Measurements from ENCODE around the gene FYN. TPM values are rescaled to one million over a fixed set of nuclear protein-coding genes. Genes with fewer than 3 reads are reported as not detected.
A peak's percentile ranks its signal among the peaks of the same experiment; 100 is the strongest.

FYN gene
- total RNA-seq, 1 donor from 2014 or later: 525 TPM

GRCh38 chr6:111832833-111833418, 40.3 kb downstream of the FYN start:
- Mint-ChIP-seq H3K27me3 (ENCODE audit: unreplicated experiment) (peaks cover 7% of the 10 kb centered on the region), H3K4me1 (ENCODE audit: low read depth, unreplicated experiment) (peaks cover 49% of the 10 kb centered on the region), H3K9me3 (ENCODE audit: unreplicated experiment) (peaks cover 3% of the 10 kb centered on the region), H3K27ac (ENCODE audit: unreplicated experiment) (no peak overlapping the region), H3K4me3 (ENCODE audit: unreplicated experiment) (no peak overlapping the region), H3K36me3 (ENCODE audit: unreplicated experiment) (no peaks in the 10 kb centered on the region)
- TF ChIP-seq CTCF (IDR thresholded peaks at IDR 0.05; ENCODE audit: partially characterized antibody, unreplicated experiment): no peak
- no peak for DNase-seq

- Mint-ChIP-seq H3K9me3 (ENCODE audit: unreplicated experiment) (peaks cover 3% of the 10 kb centered on the region), H3K27me3 (ENCODE audit: unreplicated experiment) (peaks cover 9% of the 10 kb centered on the region), H3K4me3 (ENCODE audit: unreplicated experiment) (no peak overlapping the region), H3K27ac (ENCODE audit: unreplicated experiment) (no peak overlapping the region), H3K36me3 (ENCODE audit: unreplicated experiment) (no peaks in the 10 kb centered on the region), H3K4me1 (ENCODE audit: low read depth, unreplicated experiment) (peaks cover 51% of the 10 kb centered on the region)
- no peak for TF ChIP-seq CTCF (IDR thresholded peaks at IDR 0.05; ENCODE audit: partially characterized antibody, unreplicated experiment)
- DNase-seq: no peak
Measured at GRCh38 chr6:111831408-111831807, 41.8 kb downstream of the FYN start.

GRCh38 chr6:111829998-111830397, 43.3 kb downstream of the FYN start:
- Mint-ChIP-seq H3K27me3 (ENCODE audit: unreplicated experiment) (peaks cover 6% of the 10 kb centered on the region), H3K4me3 (ENCODE audit: unreplicated experiment) (peak overlapping the region; percentile 10), H3K4me1 (ENCODE audit: low read depth, unreplicated experiment) (peaks cover 57% of the 10 kb centered on the region), H3K36me3 (ENCODE audit: unreplicated experiment) (no peaks in the 10 kb centered on the region), H3K27ac (ENCODE audit: unreplicated experiment) (no peak overlapping the region), H3K9me3 (ENCODE audit: unreplicated experiment) (peaks cover 2% of the 10 kb centered on the region)
- no peak for TF ChIP-seq CTCF (IDR thresholded peaks at IDR 0.05; ENCODE audit: partially characterized antibody, unreplicated experiment)
- DNase-seq: no peak

- no peak for DNase-seq
- peaks cover 4% of the 10 kb centered on the region for H3K27me3 Mint-ChIP-seq (ENCODE audit: unreplicated experiment)
- H3K27ac Mint-ChIP-seq (ENCODE audit: unreplicated experiment): peak overlapping the region; percentile 14
- no peaks in the 10 kb centered on the region for H3K36me3 Mint-ChIP-seq (ENCODE audit: unreplicated experiment)
- peaks cover 2% of the 10 kb centered on the region for H3K9me3 Mint-ChIP-seq (ENCODE audit: unreplicated experiment)
- H3K4me3 Mint-ChIP-seq (ENCODE audit: unreplicated experiment): no peak overlapping the region
- no peak for TF ChIP-seq CTCF (IDR thresholded peaks at IDR 0.05; ENCODE audit: partially characterized antibody, unreplicated experiment)
- peaks cover 55% of the 10 kb centered on the region for H3K4me1 Mint-ChIP-seq (ENCODE audit: low read depth, unreplicated experiment)
Measured at GRCh38 chr6:111829581-111829980, 43.7 kb downstream of the FYN start.

GRCh38 chr6:111828809-111829208, 44.4 kb downstream of the FYN start:
- H3K27me3 Mint-ChIP-seq (ENCODE audit: unreplicated experiment): peaks cover 4% of the 10 kb centered on the region
- H3K9me3 Mint-ChIP-seq (ENCODE audit: unreplicated experiment): peaks cover 2% of the 10 kb centered on the region
- TF ChIP-seq CTCF (IDR thresholded peaks at IDR 0.05; ENCODE audit: partially characterized antibody, unreplicated experiment): no peak
- peaks cover 55% of the 10 kb centered on the region for H3K4me1 Mint-ChIP-seq (ENCODE audit: low read depth, unreplicated experiment)
- H3K27ac Mint-ChIP-seq (ENCODE audit: unreplicated experiment): no peak overlapping the region
- H3K4me3 Mint-ChIP-seq (ENCODE audit: unreplicated experiment): peak overlapping the region; percentile 34
- DNase-seq: no peak
- H3K36me3 Mint-ChIP-seq (ENCODE audit: unreplicated experiment): no peaks in the 10 kb centered on the region
